ENCODE results near the gene SPG21. TPM values are rescaled to one million over a fixed set of nuclear protein-coding genes. Genes with fewer than 3 reads are reported as not detected.
A peak's percentile ranks its signal among the peaks of the same experiment; 100 is the strongest.

SPG21 gene
- total and polyA plus RNA-seq, 2 donors, result 44.4 to 71.5 TPM

- WGBS, result 97% methylated on average over 3 of the region's 3 CpGs
- peaks cover 5 to 6% of the 10 kb centered on the region in 2 donors for H3K36me3 ChIP-seq (ENCODE audit: control insufficient read depth in 2 of 2, insufficient read depth in 2 of 2, low read length in 1 of 2)
Observed at GRCh38 chr15:65006876-65007275, 17.2 kb upstream of the SPG21 start.

DNA sequence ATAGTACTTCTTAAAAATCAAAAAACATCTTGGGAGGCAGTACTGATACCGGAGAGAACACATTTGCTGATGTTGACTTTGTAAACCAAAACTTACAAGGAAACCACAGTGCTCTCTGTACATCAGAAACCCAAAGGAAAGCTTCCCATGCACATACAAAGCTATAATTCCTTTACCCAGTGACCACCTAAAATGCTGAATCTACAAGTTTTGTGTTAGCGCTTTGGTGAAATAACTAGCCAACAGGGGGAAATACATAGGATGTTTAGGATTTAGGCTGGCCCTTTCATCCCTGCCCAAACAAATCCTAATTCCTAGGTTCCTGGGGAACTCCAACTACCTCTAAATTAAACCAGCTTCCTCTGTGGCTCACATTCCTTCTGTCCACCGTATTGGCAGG is 15.3 kb upstream of the SPG21 start:
- H3K9me3 ChIP-seq (ENCODE audit: control insufficient read depth in 2 of 2, insufficient read depth in 1 of 2, low read length in 1 of 2), result no peaks in the 10 kb centered on the region
- peaks cover 0 to 3% of the 10 kb centered on the region in 2 donors for H3K36me3 ChIP-seq (ENCODE audit: control insufficient read depth in 2 of 2, insufficient read depth in 2 of 2, low read length in 1 of 2)
- no peaks in the 10 kb centered on the region for H3K27me3 ChIP-seq (ENCODE audit: control insufficient read depth in 2 of 2, insufficient read depth in 1 of 2, low read length in 1 of 2)
- H3K4me1 ChIP-seq (ENCODE audit: control insufficient read depth in 2 of 2, insufficient read depth in 2 of 2, low read length in 2 of 2), result no peaks in the 10 kb centered on the region
- no peak overlapping the region for H3K27ac ChIP-seq (ENCODE audit: low read depth in 1 of 2, low read length in 1 of 2)
- H3K4me3 ChIP-seq (ENCODE audit: low read length in 2 of 2), result no peak overlapping the region
- DNase-seq (ENCODE audit: low read depth in 6 of 9, low spot score in 9 of 9), result no peak
- WGBS, result 97% methylated on average over 3 of the region's 3 CpGs

More at GRCh38 chr15:65006876-65007275, 17.2 kb upstream of the SPG21 start:
- no peak for DNase-seq (ENCODE audit: low read depth in 6 of 9, low spot score in 9 of 9)
- Histone ChIP-seq H3K27me3 (ENCODE audit: control insufficient read depth in 2 of 2, insufficient read depth in 1 of 2, low read length in 1 of 2) (no peaks in the 10 kb centered on the region), H3K27ac (ENCODE audit: low read depth in 1 of 2, low read length in 1 of 2) (no peak overlapping the region), H3K4me1 (ENCODE audit: control insufficient read depth in 2 of 2, insufficient read depth in 2 of 2, low read length in 2 of 2) (no peaks in the 10 kb centered on the region), H3K4me3 (ENCODE audit: low read length in 2 of 2) (no peak overlapping the region), H3K9me3 (ENCODE audit: control insufficient read depth in 2 of 2, insufficient read depth in 1 of 2, low read length in 1 of 2) (no peaks in the 10 kb centered on the region)

- Histone ChIP-seq H3K27me3 (ENCODE audit: control insufficient read depth in 2 of 2, insufficient read depth in 1 of 2, low read length in 1 of 2) (no peaks in the 10 kb centered on the region), H3K4me1 (ENCODE audit: control insufficient read depth in 2 of 2, insufficient read depth in 2 of 2, low read length in 2 of 2) (no peaks in the 10 kb centered on the region), H3K36me3 (ENCODE audit: control insufficient read depth in 2 of 2, insufficient read depth in 2 of 2, low read length in 1 of 2) (no peaks in the 10 kb centered on the region), H3K27ac (ENCODE audit: low read depth in 1 of 2, low read length in 1 of 2) (no peak overlapping the region), H3K4me3 (ENCODE audit: low read length in 2 of 2) (no peak overlapping the region), H3K9me3 (ENCODE audit: control insufficient read depth in 2 of 2, insufficient read depth in 1 of 2, low read length in 1 of 2) (no peaks in the 10 kb centered on the region)
- 97% methylated on average over 4 of the region's 4 CpGs for WGBS
- no peak for DNase-seq (ENCODE audit: low read depth in 6 of 9, low spot score in 9 of 9)
Observed at GRCh38 chr15:64997745-64998375, 8.1 kb upstream of the SPG21 start.

- 87% methylated on average over 5 of the region's 5 CpGs for WGBS
- H3K27me3 ChIP-seq (ENCODE audit: control insufficient read depth in 2 of 2, insufficient read depth in 1 of 2, low read length in 1 of 2), result no peaks in the 10 kb centered on the region
- no peak overlapping the region for H3K4me3 ChIP-seq (ENCODE audit: low read length in 2 of 2)
- H3K9me3 ChIP-seq (ENCODE audit: control insufficient read depth in 2 of 2, insufficient read depth in 1 of 2, low read length in 1 of 2), result no peaks in the 10 kb centered on the region
- no peaks in the 10 kb centered on the region for H3K4me1 ChIP-seq (ENCODE audit: control insufficient read depth in 2 of 2, insufficient read depth in 2 of 2, low read length in 2 of 2)
- no peaks in the 10 kb centered on the region for H3K36me3 ChIP-seq (ENCODE audit: control insufficient read depth in 2 of 2, insufficient read depth in 2 of 2, low read length in 1 of 2)
- no peak overlapping the region for H3K27ac ChIP-seq (ENCODE audit: low read depth in 1 of 2, low read length in 1 of 2)
- DNase-seq (ENCODE audit: low read depth in 6 of 9, low spot score in 9 of 9), result no peak
Observed at GRCh38 chr15:64997066-64997465, 7.4 kb upstream of the SPG21 start.

- DNase-seq (ENCODE audit: low read depth in 6 of 9, low spot score in 9 of 9), result no peak
- H3K4me3 ChIP-seq (ENCODE audit: low read length in 2 of 2), result no peak overlapping the region
- H3K27ac ChIP-seq (ENCODE audit: low read depth in 1 of 2, low read length in 1 of 2), result no peak overlapping the region
- H3K27me3 ChIP-seq (ENCODE audit: control insufficient read depth in 2 of 2, insufficient read depth in 1 of 2, low read length in 1 of 2), result no peaks in the 10 kb centered on the region
- H3K4me1 ChIP-seq (ENCODE audit: control insufficient read depth in 2 of 2, insufficient read depth in 2 of 2, low read length in 2 of 2), result peaks cover 0 to 9% of the 10 kb centered on the region in 2 donors
- H3K9me3 ChIP-seq (ENCODE audit: control insufficient read depth in 2 of 2, insufficient read depth in 1 of 2, low read length in 1 of 2), result no peaks in the 10 kb centered on the region
- WGBS, result 65% methylated on average over 1 of the region's 1 CpG
- no peaks in the 10 kb centered on the region for H3K36me3 ChIP-seq (ENCODE audit: control insufficient read depth in 2 of 2, insufficient read depth in 2 of 2, low read length in 1 of 2)
Observed at GRCh38 chr15:64993290-64993689, 3.6 kb upstream of the SPG21 start.

GRCh38 chr15:64991536-64992135 is 1.9 kb upstream of the SPG21 start:
- no peaks in the 10 kb centered on the region for H3K36me3 ChIP-seq (ENCODE audit: control insufficient read depth in 2 of 2, insufficient read depth in 2 of 2, low read length in 1 of 2)
- no peak for DNase-seq (ENCODE audit: low read depth in 6 of 9, low spot score in 9 of 9)
- H3K27ac ChIP-seq (ENCODE audit: low read depth in 1 of 2, low read length in 1 of 2), result no peak overlapping the region
- no peaks in the 10 kb centered on the region for H3K9me3 ChIP-seq (ENCODE audit: control insufficient read depth in 2 of 2, insufficient read depth in 1 of 2, low read length in 1 of 2)
- no peaks in the 10 kb centered on the region for H3K27me3 ChIP-seq (ENCODE audit: control insufficient read depth in 2 of 2, insufficient read depth in 1 of 2, low read length in 1 of 2)
- peaks cover 0 to 9% of the 10 kb centered on the region in 2 donors for H3K4me1 ChIP-seq (ENCODE audit: control insufficient read depth in 2 of 2, insufficient read depth in 2 of 2, low read length in 2 of 2)
- WGBS, result 94% methylated on average over 2 of the region's 2 CpGs
- no peak overlapping the region for H3K4me3 ChIP-seq (ENCODE audit: low read length in 2 of 2)

GRCh38 chr15:64990168-64990470 is 405 bp upstream of the SPG21 start:
- peak overlapping the region; percentile 28 to 74 for H3K27ac ChIP-seq (ENCODE audit: low read depth in 1 of 2, low read length in 1 of 2)
- no peak for DNase-seq (ENCODE audit: low read depth in 6 of 9, low spot score in 9 of 9)
- no peaks in the 10 kb centered on the region for H3K36me3 ChIP-seq (ENCODE audit: control insufficient read depth in 2 of 2, insufficient read depth in 2 of 2, low read length in 1 of 2)
- peak overlapping the region; percentile 62 to 81 for H3K4me3 ChIP-seq (ENCODE audit: low read length in 2 of 2)
- peaks cover 0 to 14% of the 10 kb centered on the region in 2 donors for H3K4me1 ChIP-seq (ENCODE audit: control insufficient read depth in 2 of 2, insufficient read depth in 2 of 2, low read length in 2 of 2)
- H3K27me3 ChIP-seq (ENCODE audit: control insufficient read depth in 2 of 2, insufficient read depth in 1 of 2, low read length in 1 of 2), result no peaks in the 10 kb centered on the region
- no peaks in the 10 kb centered on the region for H3K9me3 ChIP-seq (ENCODE audit: control insufficient read depth in 2 of 2, insufficient read depth in 1 of 2, low read length in 1 of 2)
- WGBS, result 18% methylated on average over 9 of the region's 9 CpGs

- no peak overlapping the region for H3K27ac ChIP-seq (ENCODE audit: low read depth in 1 of 2, low read length in 1 of 2)
- no peak overlapping the region for H3K4me3 ChIP-seq (ENCODE audit: low read length in 2 of 2)
- WGBS, result 88% methylated on average over 3 of the region's 3 CpGs
Observed at GRCh38 chr15:64987136-64987535, 2.6 kb downstream of the SPG21 start.

GRCh38 chr15:64985366-64986033 is 4.2 kb downstream of the SPG21 start:
- peaks cover 0 to 17% of the 10 kb centered on the region in 2 donors for H3K4me1 ChIP-seq (ENCODE audit: control insufficient read depth in 2 of 2, insufficient read depth in 2 of 2, low read length in 2 of 2)
- H3K4me3 ChIP-seq (ENCODE audit: low read length in 2 of 2), result no peak overlapping the region
- WGBS, result 53% methylated on average over 9 of the region's 9 CpGs
- no peaks in the 10 kb centered on the region for H3K27me3 ChIP-seq (ENCODE audit: control insufficient read depth in 2 of 2, insufficient read depth in 1 of 2, low read length in 1 of 2)
- H3K27ac ChIP-seq (ENCODE audit: low read depth in 1 of 2, low read length in 1 of 2), result no peak overlapping the region
- DNase-seq (ENCODE audit: low read depth in 6 of 9, low spot score in 9 of 9), result no peak
- peaks cover 5 to 14% of the 10 kb centered on the region in 2 donors for H3K36me3 ChIP-seq (ENCODE audit: control insufficient read depth in 2 of 2, insufficient read depth in 2 of 2, low read length in 1 of 2)
- H3K9me3 ChIP-seq (ENCODE audit: control insufficient read depth in 2 of 2, insufficient read depth in 1 of 2, low read length in 1 of 2), result no peaks in the 10 kb centered on the region

More at GRCh38 chr15:64987136-64987535, 2.6 kb downstream of the SPG21 start:
- Histone ChIP-seq H3K9me3 (ENCODE audit: control insufficient read depth in 2 of 2, insufficient read depth in 1 of 2, low read length in 1 of 2) (no peaks in the 10 kb centered on the region), H3K36me3 (ENCODE audit: control insufficient read depth in 2 of 2, insufficient read depth in 2 of 2, low read length in 1 of 2) (peaks cover 0 to 5% of the 10 kb centered on the region in 2 donors), H3K27me3 (ENCODE audit: control insufficient read depth in 2 of 2, insufficient read depth in 1 of 2, low read length in 1 of 2) (no peaks in the 10 kb centered on the region), H3K4me1 (ENCODE audit: control insufficient read depth in 2 of 2, insufficient read depth in 2 of 2, low read length in 2 of 2) (peaks cover 0 to 17% of the 10 kb centered on the region in 2 donors)
- no peak for DNase-seq (ENCODE audit: low read depth in 6 of 9, low spot score in 9 of 9)

Data from thymus (tissue), 11 donors.